HCT116 (cell line): Measurements from ENCODE around the gene DNAJB13. TPM values are rescaled to one million over a fixed set of nuclear protein-coding genes. Genes with fewer than 3 reads are reported as not detected.

Source experiments
- ATAC-seq: fragments of 200-7000 bp; cut with Tn5 transposase; 2 replicates; pipeline ENCODE4 v1.9.1; 2020; ENCODE audit warnings: mild to moderate bottlenecking, moderate library complexity
- BruUV-seq: library from RNA; stranded (reverse); fragments of 400-500 nt; replicated peaks from 2 replicates; lab custom pipeline; 2021; lab: Mats Ljungman, UMichigan
- CTCF ChIA-PET: fragments of 300-600 bp; sonication (Branson Sonifier 250); formaldehyde crosslinking; loops from one replicate; lab custom pipeline; 2021; ENCODE audit warnings: antibody characterized with exemption; lab: Charles Lee
- POLR2A ChIA-PET: fragments of 300-600, 350-600 bp; sonication (Branson Sonifier 250); formaldehyde crosslinking; loops from one replicate; lab custom pipeline; 2021; ENCODE audit warnings: antibody characterized with exemption; lab: Charles Lee
- RAD21 ChIA-PET, 2 experiments: fragments of 300-600 bp; sonication (Branson Sonifier 250); formaldehyde crosslinking; loops; one replicate each; lab custom pipeline; 2023; ENCODE audit warnings: low total read pairs in 2 of 2; ENCODE audit not compliant: uncharacterized antibody in 2 of 2, unreplicated experiment in 2 of 2, low non-redundant PET in 1 of 2; lab: Charles Lee
- DNase-seq: peaks from one replicate; pipeline ENCODE4 v3.0.0-alpha.2; 2010; ENCODE audit warnings: low read depth, low spot score
- H2AFZ ChIP-seq: fragments of 200-600 bp; shearing (Covaris generic), sonication (generic); 2 replicates; pipeline ENCODE4 v1.6.1; 2017; ENCODE audit warnings: low read depth, mixed run types, mixed read lengths, antibody characterized with exemption, low read length; ENCODE audit not compliant: poor library complexity, severe bottlenecking
- H3K27ac ChIP-seq: 2 replicates; pipeline ENCODE4 v1.5.1; 2012; ENCODE audit warnings: low read depth, low read length
- H3K27me3 ChIP-seq: fragments of 200-600 bp; sonication (generic); 2 replicates; pipeline ENCODE4 v1.6.1; 2016; ENCODE audit warnings: mixed run types, low read length, mixed read lengths; ENCODE audit not compliant: insufficient read depth
- H3K36me3 ChIP-seq, 2 experiments: fragments of 200-500 bp in 1 of 2; fragments of 200-600 bp in 1 of 2; sonication (Bioruptor generic) in 1 of 2; sonication (generic) in 1 of 2; 2 replicates each; pipeline versions ENCODE4 v1.5.1 to v1.6.1; 2014 to 2016; ENCODE audit warnings: low read length in 2 of 2, inconsistent platforms in 1 of 2, mixed read lengths in 1 of 2, mixed run types in 1 of 2; ENCODE audit not compliant: insufficient read depth in 2 of 2, control insufficient read depth in 1 of 2
- H3K4me1 ChIP-seq, 2 experiments: fragments of 200-600 bp in 1 of 2; sonication (generic) in 1 of 2; 2 replicates each; pipeline versions ENCODE4 v1.5.1 to v1.6.1; 2012 to 2017; ENCODE audit warnings: low read length in 2 of 2, inconsistent platforms in 1 of 2, mild to moderate bottlenecking in 1 of 2, mixed read lengths in 1 of 2, mixed run types in 1 of 2, moderate library complexity in 1 of 2; ENCODE audit not compliant: insufficient read depth in 2 of 2, control insufficient read depth in 1 of 2
- H3K4me2 ChIP-seq: fragments of 200-600 bp; sonication (generic); 2 replicates; pipeline ENCODE4 v1.6.1; 2017; ENCODE audit warnings: mixed run types, low read length, mixed read lengths
- H3K4me3 ChIP-seq, 2 experiments: fragments of 200-600 bp in 1 of 2; sonication (generic) in 1 of 2; replicated peaks in 1 of 2; 2 replicates each; pipeline ENCODE4 v1.5.1; 2011 to 2016; ENCODE audit warnings: low read length in 2 of 2, control low read depth in 1 of 2, low read depth in 1 of 2, mild to moderate bottlenecking in 1 of 2, mixed read lengths in 1 of 2, mixed run types in 1 of 2
- H3K79me2 ChIP-seq: fragments of 200-600 bp; sonication (generic); 2 replicates; pipeline ENCODE4 v1.6.1; 2017; ENCODE audit warnings: mild to moderate bottlenecking, mixed run types, low read length, moderate library complexity, mixed read lengths; ENCODE audit not compliant: insufficient read depth
- H3K9ac ChIP-seq: fragments of 200-600 bp; sonication (generic); 2 replicates; pipeline ENCODE4 v1.6.1; 2016; ENCODE audit warnings: low read length, mixed read lengths
- H3K9me2 ChIP-seq: fragments of 200-600 bp; sonication (generic), shearing (Covaris generic); 2 replicates; pipeline ENCODE4 v1.6.1; 2017; ENCODE audit warnings: mixed run types, mild to moderate bottlenecking, moderate library complexity; ENCODE audit not compliant: insufficient read depth
- H3K9me3 ChIP-seq, 2 experiments: fragments of 200-500 bp in 1 of 2; fragments of 200-600 bp in 1 of 2; sonication (Bioruptor generic) in 1 of 2; sonication (generic) in 1 of 2; 2 replicates each; pipeline ENCODE4 v1.6.1; 2014 to 2017; ENCODE audit warnings: low read length in 2 of 2, mixed read lengths in 2 of 2, inconsistent platforms in 1 of 2, low read depth in 1 of 2, mild to moderate bottlenecking in 1 of 2, mixed run types in 1 of 2, moderate library complexity in 1 of 2; ENCODE audit not compliant: control insufficient read depth in 1 of 2, insufficient read depth in 1 of 2
- H4K20me1 ChIP-seq: fragments of 200-600 bp; sonication (generic), shearing (Covaris generic); 2 replicates; pipeline ENCODE4 v1.6.1; 2017; ENCODE audit warnings: mixed run types, mild to moderate bottlenecking, moderate library complexity; ENCODE audit not compliant: insufficient read depth
- FOSL1 ChIP-seq: IDR thresholded peaks from 2 replicates; pipeline ENCODE4 v1.6.1; 2012; ENCODE audit warnings: low read depth
- JUND ChIP-seq: IDR thresholded peaks from 2 replicates; pipeline ENCODE4 v1.6.1; 2012
- POLR2A ChIP-seq: IDR thresholded peaks from 2 replicates; pipeline ENCODE4 v1.7.0; 2011; ENCODE audit warnings: borderline replicate concordance; ENCODE audit not compliant: insufficient read depth, insufficient read length; ENCODE audit errors: extremely low read depth
- SP1 ChIP-seq: IDR thresholded peaks from 2 replicates; pipeline ENCODE4 v1.6.1; 2012; ENCODE audit warnings: low read depth
- ZNF274 ChIP-seq: fragments of 200-500 bp; sonication (Bioruptor generic); IDR thresholded peaks from 2 replicates; pipeline ENCODE4 v1.6.1; 2014; ENCODE audit warnings: mild to moderate bottlenecking, low read depth, low read length, inconsistent platforms
- intact Hi-C: fragments of 100-400 bp; cut with micrococcal nuclease; formaldehyde crosslinking; loops from 2 replicates; pipeline ENCODE4 v1.10.0; 2022
- total RNA-seq: library from RNA; stranded (reverse); gene quantifications from one replicate; pipeline ENCODE4 v1.2.1, GENCODE V29; 2021; ENCODE audit not compliant: unreplicated experiment
- TF ChIP-seq, protein P1 (sequence below), 3 experiments: fragments of 200-600 bp in 1 of 3; sonication (generic) in 1 of 3; IDR thresholded peaks in 2 of 3; conservative IDR thresholded peaks in 1 of 3; 2 replicates each; pipeline ENCODE4 v1.5.1; 2012 to 2017; ENCODE audit warnings: low read depth in 2 of 3, low read length in 2 of 3, antibody characterized with exemption in 1 of 3, borderline replicate concordance in 1 of 3, control low read depth in 1 of 3, mild to moderate bottlenecking in 1 of 3, mixed read lengths in 1 of 3, mixed run types in 1 of 3, moderate library complexity in 1 of 3; ENCODE audit not compliant: insufficient read depth in 1 of 3
- TF ChIP-seq, protein P2 (sequence below): IDR thresholded peaks from 2 replicates; pipeline ENCODE4 v1.6.1; 2012

Gene DNAJB13
- total RNA-seq, 1 experiment from 2014 or later: 0.22 TPM

DNA sequence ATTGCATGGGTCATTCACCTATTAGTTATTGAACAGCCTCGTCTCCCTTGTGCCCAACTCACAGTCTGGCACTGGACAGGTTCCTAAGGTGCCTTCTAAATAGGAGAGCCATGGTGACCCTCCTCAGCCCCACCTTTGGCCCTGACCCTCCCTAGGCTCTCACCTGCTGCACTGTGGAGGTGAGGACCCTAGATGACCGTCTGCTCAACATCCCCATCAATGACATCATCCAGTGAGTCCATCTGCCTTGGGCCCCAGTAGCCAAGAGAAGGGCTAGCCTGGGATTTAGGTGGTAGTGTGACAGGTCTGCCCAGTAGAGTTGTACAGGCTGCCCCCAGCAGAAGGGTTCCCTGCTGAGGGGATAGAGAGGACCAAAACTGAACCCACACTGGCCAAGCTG lies 18.3 kb downstream of the DNAJB13 start:
- CTCF ChIA-PET: no interaction called here
- Histone ChIP-seq H3K4me1 (peaks cover 0 to 6% of the 10 kb centered on the region in 2 experiments; a peak in 3 of 4 replicates), H3K9ac (no peak overlapping the region), H3K36me3 (no peaks in the 10 kb centered on the region), H2AFZ (no peak overlapping the region), H3K79me2 (no peaks in the 10 kb centered on the region), H3K9me2 (no peaks in the 10 kb centered on the region), H3K9me3 (no peaks in the 10 kb centered on the region), H3K4me2 (no peak overlapping the region), H4K20me1 (no peaks in the 10 kb centered on the region), H3K27me3 (no peaks in the 10 kb centered on the region), H3K27ac (no peak overlapping the region), H3K4me3 (no peak overlapping the region)
- BruUV-seq: no TSS peak
- TF ChIP-seq, protein P1, sequence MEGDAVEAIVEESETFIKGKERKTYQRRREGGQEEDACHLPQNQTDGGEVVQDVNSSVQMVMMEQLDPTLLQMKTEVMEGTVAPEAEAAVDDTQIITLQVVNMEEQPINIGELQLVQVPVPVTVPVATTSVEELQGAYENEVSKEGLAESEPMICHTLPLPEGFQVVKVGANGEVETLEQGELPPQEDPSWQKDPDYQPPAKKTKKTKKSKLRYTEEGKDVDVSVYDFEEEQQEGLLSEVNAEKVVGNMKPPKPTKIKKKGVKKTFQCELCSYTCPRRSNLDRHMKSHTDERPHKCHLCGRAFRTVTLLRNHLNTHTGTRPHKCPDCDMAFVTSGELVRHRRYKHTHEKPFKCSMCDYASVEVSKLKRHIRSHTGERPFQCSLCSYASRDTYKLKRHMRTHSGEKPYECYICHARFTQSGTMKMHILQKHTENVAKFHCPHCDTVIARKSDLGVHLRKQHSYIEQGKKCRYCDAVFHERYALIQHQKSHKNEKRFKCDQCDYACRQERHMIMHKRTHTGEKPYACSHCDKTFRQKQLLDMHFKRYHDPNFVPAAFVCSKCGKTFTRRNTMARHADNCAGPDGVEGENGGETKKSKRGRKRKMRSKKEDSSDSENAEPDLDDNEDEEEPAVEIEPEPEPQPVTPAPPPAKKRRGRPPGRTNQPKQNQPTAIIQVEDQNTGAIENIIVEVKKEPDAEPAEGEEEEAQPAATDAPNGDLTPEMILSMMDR (IDR thresholded peaks at IDR 0.05 in 2 of 3, conservative IDR thresholded peaks at IDR 0.05 in 1 of 3; ENCODE audit: borderline replicate concordance in 1 of 3, insufficient read depth in 1 of 3, low read depth in 2 of 3, low read length in 2 of 3): no peak
- TF ChIP-seq, protein P2, sequence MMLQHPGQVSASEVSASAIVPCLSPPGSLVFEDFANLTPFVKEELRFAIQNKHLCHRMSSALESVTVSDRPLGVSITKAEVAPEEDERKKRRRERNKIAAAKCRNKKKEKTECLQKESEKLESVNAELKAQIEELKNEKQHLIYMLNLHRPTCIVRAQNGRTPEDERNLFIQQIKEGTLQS: no peak
- no peak for TF ChIP-seq ZNF274
- ATAC-seq (no peak), DNase-seq (no peak)
- intact Hi-C loops: loop anchor here (10.0 kb wide), 1 partner anchor 236 kb away; no protein-coding TSS in a partner anchor
- RAD21 ChIA-PET: no interaction called here
- POLR2A ChIA-PET: interaction anchor here (0.8 to 1.2 kb wide), 2 partner anchors 8 to 10 kb away, joined by 3 to 4 read pairs; no protein-coding TSS in a partner anchor

DNA sequence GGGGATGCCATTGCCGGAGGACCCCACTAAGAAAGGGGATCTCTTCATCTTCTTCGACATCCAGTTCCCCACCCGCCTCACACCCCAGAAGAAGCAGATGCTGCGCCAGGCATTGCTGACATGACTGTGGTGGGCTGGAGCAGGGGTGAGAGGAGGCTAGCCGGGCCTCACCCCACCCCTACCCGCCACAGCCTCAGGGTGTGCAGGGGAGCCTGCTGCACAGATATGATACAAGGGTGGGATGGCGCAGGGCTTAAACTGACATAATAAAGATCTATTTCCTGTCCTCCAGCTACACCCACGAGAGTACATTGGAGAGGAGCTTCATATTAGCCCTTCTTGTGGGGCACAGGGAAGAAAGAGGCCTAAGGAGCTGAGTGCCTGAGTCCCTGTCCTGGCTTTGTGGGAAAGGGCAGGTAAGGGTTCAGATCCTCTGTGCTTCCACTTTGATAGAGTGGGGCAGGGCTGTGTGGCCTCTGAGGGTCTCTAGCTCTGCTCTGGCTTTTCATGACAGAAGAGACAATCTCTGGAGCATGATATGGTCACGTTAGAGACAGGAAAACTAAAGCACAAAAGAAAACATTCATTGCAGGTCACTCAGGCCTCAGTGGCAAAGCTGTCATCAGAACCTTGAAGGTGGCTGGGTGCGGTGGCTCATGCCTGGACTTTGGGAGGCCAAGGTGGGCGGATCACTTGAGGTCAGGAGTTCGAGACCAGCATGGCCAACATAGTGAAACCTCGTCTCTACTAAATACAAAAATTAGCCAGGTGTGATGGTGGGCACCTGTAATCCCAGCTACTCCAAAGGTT lies 19.4 kb downstream of the DNAJB13 start:
- POLR2A ChIA-PET: interaction anchor here (0.8 to 1.2 kb wide), 2 partner anchors 9 kb away, joined by 3 to 4 read pairs; no protein-coding TSS in a partner anchor
- Histone ChIP-seq H3K4me1 (peaks cover 2 to 6% of the 10 kb centered on the region in 2 experiments; a peak in 2 of 4 replicates), H3K4me3 (no peak overlapping the region), H4K20me1 (no peaks in the 10 kb centered on the region), H3K9me2 (no peaks in the 10 kb centered on the region), H3K36me3 (no peaks in the 10 kb centered on the region), H3K27me3 (no peaks in the 10 kb centered on the region), H3K9ac (no peak overlapping the region), H3K9me3 (no peaks in the 10 kb centered on the region), H3K79me2 (no peaks in the 10 kb centered on the region), H3K4me2 (no peak overlapping the region), H2AFZ (no peak overlapping the region), H3K27ac (no peak overlapping the region)
- CTCF ChIA-PET: no interaction called here
- BruUV-seq: no TSS peak
- ATAC-seq (no peak), DNase-seq (no peak)
- intact Hi-C loops: loop anchor here (10.0 kb wide), 1 partner anchor 235 kb away; no protein-coding TSS in a partner anchor
- no peak for TF ChIP-seq POLR2A
- no peak for TF ChIP-seq SP1
- no peak for TF ChIP-seq JUND
- no peak for TF ChIP-seq FOSL1
- RAD21 ChIA-PET: no interaction called here
